KMS-11 (cell line): ENCODE measurements around the gene SPTBN1.

Source experiments
- H2AFZ ChIP-seq: fragments of 200-600 bp; sonication (generic); 2 replicates; pipeline ENCODE4 v1.6.1; 2016; ENCODE audit warnings: antibody characterized with exemption, mixed run types, low read depth
- H3K27ac ChIP-seq: fragments of 200-600 bp; sonication (generic); 2 replicates; pipeline ENCODE4 v1.6.1; 2016; ENCODE audit warnings: mild to moderate bottlenecking, mixed run types
- H3K27me3 ChIP-seq: fragments of 200-600 bp; sonication (generic); 2 replicates; pipeline ENCODE4 v1.6.1; 2017; ENCODE audit warnings: mild to moderate bottlenecking, low read depth, mixed run types, moderate library complexity; ENCODE audit not compliant: insufficient read depth
- H3K36me3 ChIP-seq: fragments of 200-600 bp; sonication (generic); 2 replicates; pipeline ENCODE4 v1.6.1; 2017; ENCODE audit warnings: mild to moderate bottlenecking, mixed run types; ENCODE audit not compliant: insufficient read depth
- H3K4me1 ChIP-seq: fragments of 200-600 bp; sonication (generic); 2 replicates; pipeline ENCODE4 v1.6.1; 2016; ENCODE audit warnings: mild to moderate bottlenecking, low read depth, mixed run types; ENCODE audit not compliant: poor library complexity, severe bottlenecking
- H3K4me2 ChIP-seq: fragments of 200-600 bp; sonication (generic); 2 replicates; pipeline ENCODE4 v1.7.0; 2016; ENCODE audit warnings: mild to moderate bottlenecking, mixed run types
- H3K4me3 ChIP-seq: fragments of 200-600 bp; sonication (generic); IDR thresholded peaks from 2 replicates; pipeline ENCODE4 v1.6.1; 2017; ENCODE audit warnings: low read depth, low read length, mixed read lengths; ENCODE audit not compliant: insufficient read depth
- H3K79me2 ChIP-seq: fragments of 200-600 bp; sonication (generic); 2 replicates; pipeline ENCODE4 v1.6.1; 2016; ENCODE audit warnings: low read depth, mixed run types; ENCODE audit not compliant: insufficient read depth
- H3K9ac ChIP-seq: fragments of 200-600 bp; sonication (generic); 2 replicates; pipeline ENCODE4 v1.6.1; 2016; ENCODE audit warnings: mild to moderate bottlenecking, mixed run types
- H4K20me1 ChIP-seq: fragments of 200-600 bp; sonication (generic); 2 replicates; pipeline ENCODE4 v1.6.1; 2016; ENCODE audit warnings: mild to moderate bottlenecking, mixed run types; ENCODE audit not compliant: insufficient read depth
- CTCF ChIP-seq: fragments of 200-600 bp; sonication (generic); conservative IDR thresholded peaks from 2 replicates; pipeline ENCODE4 v1.6.1; 2017; ENCODE audit warnings: low read depth, mild to moderate bottlenecking, antibody characterized with exemption, low read length, moderate library complexity, mixed read lengths

The SPTBN1 gene

GRCh38 chr2:54626131-54626530, 170.0 kb downstream of the SPTBN1 start:
- peaks cover 30% of the 10 kb centered on the region for H3K4me1 ChIP-seq
- no peaks in the 10 kb centered on the region for H4K20me1 ChIP-seq
- no peaks in the 10 kb centered on the region for H3K27me3 ChIP-seq
- H2AFZ ChIP-seq: no peak overlapping the region
- H3K79me2 ChIP-seq: peaks cover 31% of the 10 kb centered on the region; the same call in 1 of the 2 replicates
- TF ChIP-seq CTCF: no peak
- H3K9ac ChIP-seq: no peak overlapping the region
- H3K36me3 ChIP-seq: peaks cover 33% of the 10 kb centered on the region; the same call in 1 of the 2 replicates
- H3K4me2 ChIP-seq: no peak overlapping the region
- no peak overlapping the region for H3K27ac ChIP-seq
- H3K4me3 ChIP-seq: no peak overlapping the region

GRCh38 chr2:54626884-54627283, 170.8 kb downstream of the SPTBN1 start:
- no peak for TF ChIP-seq CTCF
- Histone ChIP-seq H3K4me3 (no peak overlapping the region), H2AFZ (no peak overlapping the region), H3K9ac (no peak overlapping the region), H3K27me3 (no peaks in the 10 kb centered on the region), H3K4me1 (peaks cover 37% of the 10 kb centered on the region), H3K79me2 (peaks cover 38% of the 10 kb centered on the region; the same call in 1 of the 2 replicates), H3K36me3 (peaks cover 38% of the 10 kb centered on the region; the same call in 1 of the 2 replicates), H3K27ac (no peak overlapping the region; the same call in 1 of the 2 replicates), H3K4me2 (no peak overlapping the region), H4K20me1 (no peaks in the 10 kb centered on the region)

DNA sequence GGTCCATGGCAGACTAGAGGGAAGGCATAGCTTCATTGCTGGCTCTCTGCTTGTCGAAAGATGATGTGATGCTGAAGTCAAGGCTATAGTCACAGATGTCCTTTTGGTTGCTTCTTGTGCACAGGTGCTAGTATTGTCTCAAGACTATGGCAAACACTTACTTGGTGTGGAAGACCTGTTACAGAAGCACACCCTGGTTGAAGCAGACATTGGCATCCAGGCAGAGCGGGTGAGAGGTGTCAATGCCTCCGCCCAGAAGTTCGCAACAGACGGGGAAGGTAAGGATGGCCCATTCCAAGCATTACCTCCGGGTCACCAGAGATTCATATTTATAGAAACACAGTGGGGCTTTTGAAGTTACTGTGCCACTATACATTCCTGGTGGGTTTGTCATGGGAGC, 171.8 kb downstream of the SPTBN1 start:
- Histone ChIP-seq H3K9ac (no peak overlapping the region), H3K4me2 (no peak overlapping the region), H3K79me2 (peaks cover 47% of the 10 kb centered on the region; the same call in 1 of the 2 replicates), H3K27ac (no peak overlapping the region), H4K20me1 (no peaks in the 10 kb centered on the region), H3K4me1 (peaks cover 48% of the 10 kb centered on the region), H3K36me3 (peaks cover 38% of the 10 kb centered on the region; the same call in 1 of the 2 replicates), H3K27me3 (no peaks in the 10 kb centered on the region), H3K4me3 (no peak overlapping the region), H2AFZ (no peak overlapping the region)
- TF ChIP-seq CTCF: no peak

DNA sequence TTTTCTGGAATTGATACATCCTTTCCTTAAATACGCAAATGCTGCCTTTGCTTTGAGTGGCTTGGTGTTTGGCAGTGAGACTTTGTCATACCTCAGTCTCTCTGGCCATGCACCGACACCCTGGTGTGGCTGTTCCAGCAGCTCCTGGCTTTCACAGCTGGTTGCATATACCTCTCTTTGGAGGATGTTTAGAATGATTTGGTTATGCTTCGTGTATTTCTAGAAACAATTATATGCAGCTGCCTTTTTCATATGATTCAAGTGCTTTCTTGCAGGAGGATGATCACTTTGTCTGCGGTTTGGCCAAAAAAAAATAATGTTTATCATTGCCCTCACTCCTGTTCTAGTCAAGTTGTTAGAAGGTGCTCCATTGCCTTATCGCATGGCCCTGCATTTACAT, 172.3 kb downstream of the SPTBN1 start:
- H3K4me1 ChIP-seq: peaks cover 52% of the 10 kb centered on the region
- peaks cover 51% of the 10 kb centered on the region; the same call in 1 of the 2 replicates for H3K79me2 ChIP-seq
- TF ChIP-seq CTCF: no peak
- no peak overlapping the region for H3K4me2 ChIP-seq
- peaks cover 38% of the 10 kb centered on the region; the same call in 1 of the 2 replicates for H3K36me3 ChIP-seq
- no peak overlapping the region for H3K9ac ChIP-seq
- H3K27ac ChIP-seq: peak overlapping the region; percentile 93; the same call in 1 of the 2 replicates
- H3K27me3 ChIP-seq: no peaks in the 10 kb centered on the region
- H2AFZ ChIP-seq: no peak overlapping the region
- no peak overlapping the region for H3K4me3 ChIP-seq
- no peaks in the 10 kb centered on the region for H4K20me1 ChIP-seq
